Gastrocnemius medialis (tissue), 4 donors: ENCODE measurements around the gene FNBP1L.

ENCODE experiments used
- POLR2A ChIP-seq, 2 donors: fragments of 450-650 bp; IDR thresholded peaks; one replicate each; pipeline ENCODE4 v1.6.1; 2017; ENCODE audit warnings: antibody characterized with exemption in 2 of 2, mild to moderate bottlenecking in 2 of 2, moderate library complexity in 2 of 2
- TF ChIP-seq, protein P1 (sequence below), 5 experiments: fragments of 450-650 bp in 3 of 5; fragments of 200-600 bp in 2 of 5; sonication (generic) in 2 of 5; IDR thresholded peaks in 4 of 5; conservative IDR thresholded peaks in 1 of 5; 1 replicate in 4 of 5; 2 replicates in 1 of 5; pipeline ENCODE4 v1.5.1; 2016 to 2019; ENCODE audit warnings: antibody characterized with exemption in 5 of 5, mild to moderate bottlenecking in 3 of 5, moderate library complexity in 3 of 5

DNA sequence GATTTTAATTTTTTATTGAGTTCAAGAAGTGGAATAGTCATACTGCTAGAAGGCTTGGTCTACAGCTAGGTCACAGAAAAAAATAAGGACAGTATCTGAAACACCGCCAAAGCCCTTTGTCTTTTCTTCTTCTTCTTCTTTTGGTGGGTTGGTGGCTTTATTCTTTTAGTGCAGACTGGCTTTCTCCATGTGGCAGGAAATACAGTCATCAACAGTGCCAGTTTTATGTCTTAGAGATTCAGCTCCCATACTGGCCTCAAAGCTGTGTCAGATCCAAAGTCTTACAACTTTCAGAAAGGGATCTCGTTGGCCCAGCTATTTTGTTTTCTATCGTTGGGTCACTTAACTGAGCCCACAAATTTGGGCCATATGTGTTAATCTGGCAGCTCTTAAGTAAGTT, 58.2 kb downstream of the FNBP1L start:
- no peak for TF ChIP-seq POLR2A (IDR thresholded peaks at IDR 0.05)
- TF ChIP-seq, protein P1, sequence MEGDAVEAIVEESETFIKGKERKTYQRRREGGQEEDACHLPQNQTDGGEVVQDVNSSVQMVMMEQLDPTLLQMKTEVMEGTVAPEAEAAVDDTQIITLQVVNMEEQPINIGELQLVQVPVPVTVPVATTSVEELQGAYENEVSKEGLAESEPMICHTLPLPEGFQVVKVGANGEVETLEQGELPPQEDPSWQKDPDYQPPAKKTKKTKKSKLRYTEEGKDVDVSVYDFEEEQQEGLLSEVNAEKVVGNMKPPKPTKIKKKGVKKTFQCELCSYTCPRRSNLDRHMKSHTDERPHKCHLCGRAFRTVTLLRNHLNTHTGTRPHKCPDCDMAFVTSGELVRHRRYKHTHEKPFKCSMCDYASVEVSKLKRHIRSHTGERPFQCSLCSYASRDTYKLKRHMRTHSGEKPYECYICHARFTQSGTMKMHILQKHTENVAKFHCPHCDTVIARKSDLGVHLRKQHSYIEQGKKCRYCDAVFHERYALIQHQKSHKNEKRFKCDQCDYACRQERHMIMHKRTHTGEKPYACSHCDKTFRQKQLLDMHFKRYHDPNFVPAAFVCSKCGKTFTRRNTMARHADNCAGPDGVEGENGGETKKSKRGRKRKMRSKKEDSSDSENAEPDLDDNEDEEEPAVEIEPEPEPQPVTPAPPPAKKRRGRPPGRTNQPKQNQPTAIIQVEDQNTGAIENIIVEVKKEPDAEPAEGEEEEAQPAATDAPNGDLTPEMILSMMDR (IDR thresholded peaks at IDR 0.05 in 4 of 5, conservative IDR thresholded peaks at IDR 0.05 in 1 of 5), result no peak
